H1 (cell line): ENCODE results near the gene NUB1. TPM values are rescaled to one million over a fixed set of nuclear protein-coding genes. Genes with fewer than 3 reads are reported as not detected.

Source experiments
- CTCF ChIA-PET: fragments of 300-600 bp; sonication (Branson Sonifier 250); formaldehyde crosslinking; loops from one replicate; lab custom pipeline; 2021; ENCODE audit not compliant: partially characterized antibody; lab: Charles Lee
- POLR2A ChIA-PET: fragments of 300-600 bp; sonication (Branson Sonifier 250); formaldehyde crosslinking; loops from one replicate; lab custom pipeline; 2021; ENCODE audit warnings: inconsistent platforms; ENCODE audit not compliant: partially characterized antibody; lab: Charles Lee
- DNase-seq, 2 experiments: peaks; one replicate each; pipeline versions ENCODE4 v3.0.0 to v3.0.0-alpha.2; 2010 to 2022; ENCODE audit warnings: low spot score in 2 of 2, low read depth in 1 of 2, mixed read lengths in 1 of 2
- FAIRE-seq: peaks from 2 replicates; lab custom pipeline; 2011; peaks lifted over from hg19 to GRCh38; lab: Jason Lieb, UNC
- H2AFZ ChIP-seq: 2 replicates; pipeline ENCODE4 v1.8.1; 2012; ENCODE audit warnings: low read length, inconsistent platforms
- H2AK5ac ChIP-seq: 2 replicates; pipeline ENCODE4 v1.6.1; 2013; ENCODE audit warnings: low read depth, low read length
- H2BK120ac ChIP-seq: replicated peaks from 2 replicates; pipeline ENCODE3; 2013; ENCODE audit warnings: low read depth, low read length, inconsistent platforms
- H2BK12ac ChIP-seq: 2 replicates; pipeline ENCODE4 v1.6.1; 2013; ENCODE audit warnings: low read depth, low read length
- H2BK15ac ChIP-seq: 2 replicates; pipeline ENCODE4 v1.6.1; 2013; ENCODE audit warnings: low read length
- H2BK20ac ChIP-seq: 2 replicates; pipeline ENCODE4 v1.6.1; 2013; ENCODE audit warnings: low read length
- H2BK5ac ChIP-seq: 2 replicates; pipeline ENCODE4 v1.6.1; 2013; ENCODE audit warnings: low read depth, low read length
- H3K14ac ChIP-seq: 2 replicates; pipeline ENCODE4 v1.6.1; 2013; ENCODE audit warnings: inconsistent platforms; ENCODE audit not compliant: insufficient read length
- H3K18ac ChIP-seq: 2 replicates; pipeline ENCODE4 v1.6.1; 2013; ENCODE audit warnings: low read length; ENCODE audit errors: extremely low read depth
- H3K23ac ChIP-seq: 2 replicates; pipeline ENCODE4 v1.6.1; 2013; ENCODE audit warnings: inconsistent platforms; ENCODE audit not compliant: insufficient read length
- H3K23me2 ChIP-seq: 2 replicates; pipeline ENCODE4 v1.6.1; 2013; ENCODE audit warnings: low read depth, low read length
- H3K27ac ChIP-seq: 2 replicates; pipeline ENCODE4 v1.6.1; 2011; ENCODE audit warnings: low read depth, low read length, inconsistent platforms
- H3K27me3 ChIP-seq, 4 experiments: replicated peaks in 1 of 4; 1 replicate in 1 of 4; 2 replicates in 3 of 4; pipeline versions ENCODE4 v1.6.1 to v1.8.1; 2011 to 2013; ENCODE audit warnings: low read length in 3 of 4, mild to moderate bottlenecking in 3 of 4, inconsistent platforms in 2 of 4, mixed read lengths in 2 of 4, moderate library complexity in 1 of 4; ENCODE audit not compliant: control insufficient read depth in 3 of 4, insufficient read depth in 3 of 4; ENCODE audit errors: extremely low read depth in 1 of 4
- H3K36me3 ChIP-seq, 4 experiments: 2 replicates each; pipeline versions ENCODE4 v1.6.1 to v1.8.1; 2011 to 2013; ENCODE audit warnings: mild to moderate bottlenecking in 4 of 4, low read length in 3 of 4, moderate library complexity in 2 of 4, control low read depth in 1 of 4, inconsistent platforms in 1 of 4; ENCODE audit not compliant: insufficient read depth in 4 of 4, control insufficient read depth in 2 of 4
- H3K4ac ChIP-seq: replicated peaks from 2 replicates; pipeline ENCODE3; 2013; ENCODE audit warnings: low read length, low read depth, mixed read lengths, inconsistent platforms; ENCODE audit not compliant: insufficient read length
- H3K4me1 ChIP-seq, 4 experiments: replicated peaks in 1 of 4; 1 replicate in 1 of 4; 2 replicates in 3 of 4; pipeline versions ENCODE4 v1.6.1 to v1.8.1; 2011 to 2013; ENCODE audit warnings: low read length in 3 of 4, inconsistent platforms in 2 of 4, mixed read lengths in 1 of 4; ENCODE audit not compliant: insufficient read depth in 4 of 4, control insufficient read depth in 3 of 4
- H3K4me2 ChIP-seq, 2 experiments: 2 replicates each; pipeline versions ENCODE4 v1.6.1 to v1.8.1; 2011 to 2013; ENCODE audit warnings: low read depth in 2 of 2, low read length in 2 of 2, control low read depth in 1 of 2, inconsistent platforms in 1 of 2, mild to moderate bottlenecking in 1 of 2; ENCODE audit not compliant: insufficient read depth in 1 of 2
- H3K4me3 ChIP-seq, 4 experiments: fragments of 200-600, 300-600 bp in 1 of 4; sonication (generic), shearing (Covaris generic), sonication (Bioruptor Twin) in 1 of 4; 2 replicates each; pipeline versions ENCODE4 v1.5.1 to v1.8.1; 2011 to 2016; ENCODE audit warnings: low read length in 4 of 4, low read depth in 3 of 4, control low read depth in 2 of 4, inconsistent platforms in 2 of 4, mild to moderate bottlenecking in 2 of 4, mixed read lengths in 1 of 4, moderate library complexity in 1 of 4; ENCODE audit not compliant: insufficient read depth in 2 of 4; ENCODE audit errors: extremely low read depth in 1 of 4
- H3K56ac ChIP-seq: replicated peaks from 2 replicates; pipeline ENCODE3; 2013; ENCODE audit warnings: low read depth, mild to moderate bottlenecking, mixed read lengths, low read length, inconsistent platforms; ENCODE audit not compliant: insufficient read length
- H3K79me1 ChIP-seq: 2 replicates; pipeline ENCODE4 v1.6.1; 2013; ENCODE audit warnings: low read depth, low read length, control low read depth
- H3K79me2 ChIP-seq, 2 experiments: 2 replicates each; pipeline versions ENCODE4 v1.6.1 to v1.8.1; 2012 to 2013; ENCODE audit warnings: low read length in 2 of 2, mild to moderate bottlenecking in 2 of 2, inconsistent platforms in 1 of 2; ENCODE audit not compliant: insufficient read depth in 2 of 2, control insufficient read depth in 1 of 2
- H3K9ac ChIP-seq, 4 experiments: replicated peaks in 1 of 4; 1 replicate in 1 of 4; 2 replicates in 3 of 4; pipeline versions ENCODE4 v1.6.1 to v1.8.1; 2011 to 2013; ENCODE audit warnings: low read depth in 3 of 4, low read length in 3 of 4, control low read depth in 2 of 4, mild to moderate bottlenecking in 2 of 4, moderate library complexity in 2 of 4, inconsistent platforms in 1 of 4; ENCODE audit errors: extremely low read depth in 1 of 4
- H3K9me3 ChIP-seq, 2 experiments: 2 replicates each; pipeline versions ENCODE4 v1.6.1 to v1.8.1; 2012 to 2013; ENCODE audit warnings: mild to moderate bottlenecking in 2 of 2, moderate library complexity in 2 of 2, control low read depth in 1 of 2, inconsistent platforms in 1 of 2, low read depth in 1 of 2, low read length in 1 of 2, mixed read lengths in 1 of 2; ENCODE audit not compliant: insufficient read depth in 2 of 2
- H4K20me1 ChIP-seq, 2 experiments: replicated peaks in 1 of 2; 2 replicates each; pipeline versions ENCODE3 to v1.8.1; 2011 to 2013; ENCODE audit warnings: inconsistent platforms in 2 of 2, low read length in 2 of 2, mild to moderate bottlenecking in 1 of 2; ENCODE audit not compliant: insufficient read depth in 2 of 2, control insufficient read depth in 1 of 2
- H4K5ac ChIP-seq: 2 replicates; pipeline ENCODE4 v1.6.1; 2013; ENCODE audit warnings: low read length, low read depth, mixed read lengths, inconsistent platforms; ENCODE audit not compliant: insufficient read length
- H4K8ac ChIP-seq: 2 replicates; pipeline ENCODE4 v1.8.0; 2013; ENCODE audit warnings: mild to moderate bottlenecking, moderate library complexity, low read length, inconsistent platforms; ENCODE audit not compliant: insufficient read depth; ENCODE audit errors: extremely low read depth
- H4K91ac ChIP-seq: replicated peaks from 2 replicates; pipeline ENCODE3; 2013; ENCODE audit warnings: low read length, mixed read lengths, inconsistent platforms; ENCODE audit not compliant: insufficient read length
- CREB1 ChIP-seq: IDR thresholded peaks from 2 replicates; pipeline ENCODE4 v1.6.1; 2012; ENCODE audit warnings: inconsistent platforms
- GTF2F1 ChIP-seq: IDR thresholded peaks from 2 replicates; pipeline ENCODE4 v1.6.1; 2012; ENCODE audit warnings: low read depth, low read length, improper control_type of control experiment, borderline replicate concordance
- KDM5A ChIP-seq: fragments of 200-600 bp; IDR thresholded peaks from 2 replicates; pipeline ENCODE4 v1.7.1; 2012; ENCODE audit warnings: mild to moderate bottlenecking, low read length, inconsistent platforms, mixed read lengths
- WGBS, 2 experiments: shearing (Covaris generic) in 1 of 2; methylation state at CpG; one replicate each; pipeline versions ENCODE4 v1.1.6 to v1.1.7; 2013 to 2015; ENCODE audit warnings: low lambda C conversion rate in 2 of 2, mixed read lengths in 2 of 2, inconsistent platforms in 1 of 2, low coverage in 1 of 2, missing lambda C conversion rate in 1 of 2; ENCODE audit not compliant: insufficient replicate concordance in 2 of 2, insufficient coverage in 1 of 2, insufficient read length in 1 of 2; ENCODE audit errors: extremely low coverage in 1 of 2, missing lambda C conversion rate in 1 of 2; 5-methylcytosine and 5-hydroxymethylcytosine counted together
- polyA plus RNA-seq, 7 experiments: library from polyadenylated mRNA; depleted of rRNA in 3 of 7; stranded (reverse) in 5 of 7; unstranded in 2 of 7; fragments of >200 nt in 5 of 7; fragments of 200-250 nt in 2 of 7; gene quantifications; 1 replicate in 5 of 7; 2 replicates in 1 of 7; 4 replicates in 1 of 7; pipeline versions ENCODE4 v1.2.1 to v1.2.3, GENCODE V29; 2011 to 2013; ENCODE audit warnings: missing spikeins in 2 of 7, mixed read lengths in 2 of 7
- total RNA-seq: library from RNA; stranded (reverse); fragmentation: NEBNext Ultra II Directional; extraction: Animal tissue kit (Norgen Biotek cat#: 25700); gene quantifications from 2 replicates; pipeline ENCODE4 v1.2.1, GENCODE V29; 2021

The NUB1 gene
- total and polyA plus RNA-seq, 2 of the 8 experiments (the other 6 are each of a cell fraction or from before 2014, with no cell fraction given) = 22.1 to 43.5 TPM

DNA sequence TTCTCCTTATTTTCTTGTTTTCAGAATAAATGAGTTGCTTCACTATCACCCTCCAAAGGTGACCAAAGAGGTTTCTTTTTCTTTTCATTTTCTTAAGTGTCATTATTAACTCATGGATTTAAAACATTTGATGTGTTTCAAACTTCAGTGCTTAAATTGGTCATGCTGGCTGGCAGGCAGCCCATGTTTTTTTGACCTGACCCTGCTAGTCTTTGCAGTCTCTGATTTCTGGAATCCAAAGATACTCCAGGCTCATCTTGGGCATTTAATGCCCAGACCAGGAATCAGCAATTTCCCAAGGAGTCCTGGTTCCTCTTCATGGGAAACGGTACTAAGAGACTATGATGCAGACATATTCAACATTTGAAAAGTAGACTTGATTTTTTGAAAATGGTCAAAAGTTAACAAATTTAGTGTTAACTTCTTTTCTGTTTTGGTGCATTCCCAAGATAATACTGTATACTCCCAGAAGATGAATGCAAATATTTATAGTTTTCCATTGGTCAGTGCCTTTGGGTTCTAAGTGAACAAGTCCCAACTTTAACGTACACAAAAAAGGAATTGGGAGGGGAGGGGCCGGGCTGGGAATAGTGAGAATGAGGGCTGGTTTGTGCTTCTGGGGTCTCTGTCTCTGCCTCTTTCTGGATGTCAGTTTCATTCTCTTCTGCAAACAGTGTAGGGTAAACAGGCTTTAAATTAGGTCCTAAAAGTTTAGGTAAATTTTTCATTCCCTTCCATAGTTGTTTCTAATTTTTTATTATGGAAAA is 19.8 kb downstream of the NUB1 start:
- Histone ChIP-seq H2BK120ac (no peak overlapping the region), H3K36me3 (peaks cover 0 to 17% (median 6%) of the 10 kb centered on the region in 4 experiments; a peak in 6 of 8 replicates), H3K27ac (no peak overlapping the region), H2BK15ac (no peak overlapping the region), H3K4ac (no peak overlapping the region), H4K91ac (no peak overlapping the region), H2BK20ac (no peak overlapping the region), H3K56ac (no peak overlapping the region), H2AFZ (no peak overlapping the region), H4K5ac (no peak overlapping the region), H3K79me1 (no peaks in the 10 kb centered on the region), H3K9me3 (no peaks in the 10 kb centered on the region), H4K20me1 (no peaks in the 10 kb centered on the region), H2BK5ac (no peak overlapping the region), H2AK5ac (no peak overlapping the region), H3K14ac (no peak overlapping the region), H2BK12ac (no peak overlapping the region), H3K9ac (no peak overlapping the region), H3K23ac (no peak overlapping the region), H3K27me3 (no peaks in the 10 kb centered on the region), H3K23me2 (no peaks in the 10 kb centered on the region), H3K4me2 (no peak overlapping the region), H3K18ac (no peak overlapping the region), H4K8ac (no peak overlapping the region), H3K4me3 (no peak overlapping the region), H3K79me2 (no peaks in the 10 kb centered on the region), H3K4me1 (no peaks in the 10 kb centered on the region)
- FAIRE-seq (no peak), DNase-seq (no peak)
- TF ChIP-seq GTF2F1 (no peak), KDM5A (no peak), CREB1 (no peak)
- ChIA-PET CTCF (interaction anchor here (0.6 to 3.5 kb wide), 2 partner anchors 10 to 17 kb away, joined by 3 to 26 read pairs; no protein-coding TSS in a partner anchor), POLR2A (interaction anchor here (0.6 to 1.4 kb wide), 2 partner anchors 8 to 11 kb away, joined by 3 read pairs; no protein-coding TSS in a partner anchor)
- WGBS, 2 experiments = 84% methylated on average over 3 of the region's 3 CpGs; no CpG with 5 or more reads in 1 of the 2 experiments
